Loucy (cell line): ENCODE results near the gene DNASE2B.

Source experiments
- EZH2phosphoT487 ChIP-seq: fragments of 200-600 bp; IDR thresholded peaks from 2 replicates; pipeline ENCODE4 v1.6.1; 2018; ENCODE audit warnings: antibody characterized with exemption, mild to moderate bottlenecking, moderate library complexity, borderline replicate concordance
- TF ChIP-seq, protein P1 (sequence below): fragments of 200-600 bp; sonication (generic); conservative IDR thresholded peaks from 2 replicates; pipeline ENCODE4 v1.5.1; 2014; ENCODE audit warnings: mild to moderate bottlenecking, antibody characterized with exemption, low read length

- TF ChIP-seq, protein P1, sequence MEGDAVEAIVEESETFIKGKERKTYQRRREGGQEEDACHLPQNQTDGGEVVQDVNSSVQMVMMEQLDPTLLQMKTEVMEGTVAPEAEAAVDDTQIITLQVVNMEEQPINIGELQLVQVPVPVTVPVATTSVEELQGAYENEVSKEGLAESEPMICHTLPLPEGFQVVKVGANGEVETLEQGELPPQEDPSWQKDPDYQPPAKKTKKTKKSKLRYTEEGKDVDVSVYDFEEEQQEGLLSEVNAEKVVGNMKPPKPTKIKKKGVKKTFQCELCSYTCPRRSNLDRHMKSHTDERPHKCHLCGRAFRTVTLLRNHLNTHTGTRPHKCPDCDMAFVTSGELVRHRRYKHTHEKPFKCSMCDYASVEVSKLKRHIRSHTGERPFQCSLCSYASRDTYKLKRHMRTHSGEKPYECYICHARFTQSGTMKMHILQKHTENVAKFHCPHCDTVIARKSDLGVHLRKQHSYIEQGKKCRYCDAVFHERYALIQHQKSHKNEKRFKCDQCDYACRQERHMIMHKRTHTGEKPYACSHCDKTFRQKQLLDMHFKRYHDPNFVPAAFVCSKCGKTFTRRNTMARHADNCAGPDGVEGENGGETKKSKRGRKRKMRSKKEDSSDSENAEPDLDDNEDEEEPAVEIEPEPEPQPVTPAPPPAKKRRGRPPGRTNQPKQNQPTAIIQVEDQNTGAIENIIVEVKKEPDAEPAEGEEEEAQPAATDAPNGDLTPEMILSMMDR, result no peak
- no peak for TF ChIP-seq EZH2phosphoT487
Measured at GRCh38 chr1:84427250-84428188, 29.2 kb downstream of the DNASE2B start.
